Aorta (tissue), 5 donors: ENCODE results near the gene ATP6AP1. TPM values are rescaled to one million over a fixed set of nuclear protein-coding genes. Genes with fewer than 3 reads are reported as not detected.

Experiments
- ATAC-seq: fragments of 200-7000 bp; cut with Tn5 transposase; one replicate; pipeline ENCODE4 v1.9.1; 2022; ENCODE audit warnings: moderate library complexity; ENCODE audit not compliant: low FRiP score
- DNase-seq, 2 donors: peaks; one replicate each; pipeline ENCODE4 v3.0.0-alpha.2; 2020
- H3K27ac ChIP-seq, 2 donors: one replicate each; pipeline ENCODE4 v1.5.1; 2013; ENCODE audit warnings: low read length in 2 of 2, mild to moderate bottlenecking in 2 of 2, moderate library complexity in 2 of 2, control low read depth in 1 of 2, inconsistent platforms in 1 of 2, low read depth in 1 of 2
- H3K27me3 ChIP-seq, 2 donors: one replicate each; pipeline ENCODE4 v1.6.1; 2013; ENCODE audit warnings: control low read depth in 1 of 2, low read length in 1 of 2, mild to moderate bottlenecking in 1 of 2, moderate library complexity in 1 of 2; ENCODE audit not compliant: insufficient read depth in 2 of 2, control insufficient read depth in 1 of 2
- H3K36me3 ChIP-seq, 2 donors: one replicate each; pipeline ENCODE4 v1.6.1; 2013; ENCODE audit warnings: control low read depth in 1 of 2, low read length in 1 of 2, mild to moderate bottlenecking in 1 of 2; ENCODE audit not compliant: insufficient read depth in 2 of 2, control insufficient read depth in 1 of 2
- H3K4me1 ChIP-seq, 2 donors: one replicate each; pipeline ENCODE4 v1.6.1; 2013; ENCODE audit warnings: low read length in 2 of 2, control low read depth in 1 of 2, mild to moderate bottlenecking in 1 of 2, moderate library complexity in 1 of 2; ENCODE audit not compliant: insufficient read depth in 2 of 2, control insufficient read depth in 1 of 2
- H3K4me3 ChIP-seq, 2 donors: one replicate each; pipeline ENCODE4 v1.5.1; 2013; ENCODE audit warnings: low read length in 2 of 2, control low read depth in 1 of 2, mild to moderate bottlenecking in 1 of 2
- H3K9me3 ChIP-seq: one replicate; pipeline ENCODE4 v1.6.1; 2013; ENCODE audit warnings: mild to moderate bottlenecking, low read length; ENCODE audit not compliant: control insufficient read depth
- WGBS, 2 donors: extraction: QIAGEN DNeasy Blood & Tissue Kit; methylation state at CpG; one replicate each; pipeline ENCODE4 v1.1.7; 2013; 5-methylcytosine and 5-hydroxymethylcytosine counted together
- intact Hi-C, 2 donors: fragments of 100-400 bp; cut with DNase I; formaldehyde crosslinking; loops; one replicate each; pipeline versions ENCODE4 v1.14.2 to v1.15.0; 2022
- polyA plus RNA-seq, 2 donors: library from polyadenylated mRNA; stranded (reverse); fragments of 200-250 nt; gene quantifications; one replicate each; pipeline ENCODE4 v1.2.3, GENCODE V29; 2013
- total RNA-seq, 2 donors: library from RNA; stranded (reverse); fragmentation: NEBNext Ultra II Directional; extraction: Animal tissue kit (Norgen Biotek cat#: 25700); gene quantifications; one replicate each; pipeline ENCODE4 v1.2.1, GENCODE V29; 2021
- donor health status: healthy with polysubstance abuse.
- donor health status: Bipolar disorder and iron deficiency.
- donor health status: DM: no; HTN: no; CAD: no.
- donor health status: DM: no; HTN: no; CAD: no.
- donor health status: DM: yes; HTN: yes; CAD: no.

Gene ATP6AP1
- total and polyA plus RNA-seq, 4 donors: 44.1 to 77.5 (median 63.4) TPM

DNA sequence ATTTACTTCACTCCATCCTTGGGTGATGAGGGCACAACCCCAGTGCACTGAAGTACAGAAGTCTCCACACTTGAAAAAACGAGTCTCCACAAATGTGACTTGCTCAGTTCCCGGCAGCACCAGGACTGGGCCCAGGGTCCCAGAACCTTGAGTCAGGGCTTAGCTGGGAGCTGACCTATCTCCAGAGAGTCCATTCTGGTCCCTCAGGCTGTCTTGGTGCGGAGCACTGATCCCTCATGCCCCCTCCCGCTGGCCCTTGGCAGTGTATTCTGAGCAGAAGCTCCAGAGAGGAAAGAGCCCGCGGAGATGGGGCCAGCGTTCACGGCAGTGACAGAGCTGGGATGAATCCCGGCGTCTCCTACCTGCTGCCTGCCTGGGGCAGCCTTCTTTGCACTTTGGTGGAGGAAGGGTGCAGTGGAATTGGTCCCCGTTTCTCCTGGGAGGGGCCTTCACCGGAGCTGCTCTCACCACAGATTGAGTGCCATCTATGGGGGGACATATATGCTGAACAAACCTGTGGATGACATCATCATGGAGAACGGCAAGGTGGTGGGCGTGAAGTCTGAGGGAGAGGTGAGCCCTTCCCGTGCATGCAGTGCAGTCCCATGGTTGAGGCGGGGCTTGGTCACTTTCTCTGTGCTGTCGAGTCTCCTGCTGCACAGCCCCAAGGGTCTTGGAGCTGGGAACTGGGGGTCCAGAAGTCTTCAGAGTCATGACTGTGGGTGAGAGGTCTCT is 12.3 kb downstream of the ATP6AP1 start:
- intact Hi-C loops: no loop called here
- Histone ChIP-seq H3K4me3 (no peak overlapping the region), H3K4me1 (no peaks in the 10 kb centered on the region), H3K9me3 (no peaks in the 10 kb centered on the region), H3K27ac (no peak overlapping the region), H3K27me3 (no peaks in the 10 kb centered on the region), H3K36me3 (peaks cover 0 to 1% of the 10 kb centered on the region in 2 donors)
- 76 to 81% methylated on average over 17 of the region's 17 CpGs for WGBS, 2 donors
- DNase-seq (no peak), ATAC-seq (no peak)

- WGBS, 2 donors: 82 to 90% methylated on average over 11 of the region's 11 CpGs
- H3K36me3 ChIP-seq: peaks cover 0 to 1% of the 10 kb centered on the region in 2 donors
- no peaks in the 10 kb centered on the region for H3K4me1 ChIP-seq
- ATAC-seq (no peak), DNase-seq (no peak)
- no peak overlapping the region for H3K4me3 ChIP-seq
- H3K27ac ChIP-seq: no peak overlapping the region
- no peaks in the 10 kb centered on the region for H3K27me3 ChIP-seq
- intact Hi-C loops: no loop called here
- no peaks in the 10 kb centered on the region for H3K9me3 ChIP-seq
These were observed 13.1 kb downstream of the ATP6AP1 start for GRCh38 chrX:154441564-154441963.

DNA sequence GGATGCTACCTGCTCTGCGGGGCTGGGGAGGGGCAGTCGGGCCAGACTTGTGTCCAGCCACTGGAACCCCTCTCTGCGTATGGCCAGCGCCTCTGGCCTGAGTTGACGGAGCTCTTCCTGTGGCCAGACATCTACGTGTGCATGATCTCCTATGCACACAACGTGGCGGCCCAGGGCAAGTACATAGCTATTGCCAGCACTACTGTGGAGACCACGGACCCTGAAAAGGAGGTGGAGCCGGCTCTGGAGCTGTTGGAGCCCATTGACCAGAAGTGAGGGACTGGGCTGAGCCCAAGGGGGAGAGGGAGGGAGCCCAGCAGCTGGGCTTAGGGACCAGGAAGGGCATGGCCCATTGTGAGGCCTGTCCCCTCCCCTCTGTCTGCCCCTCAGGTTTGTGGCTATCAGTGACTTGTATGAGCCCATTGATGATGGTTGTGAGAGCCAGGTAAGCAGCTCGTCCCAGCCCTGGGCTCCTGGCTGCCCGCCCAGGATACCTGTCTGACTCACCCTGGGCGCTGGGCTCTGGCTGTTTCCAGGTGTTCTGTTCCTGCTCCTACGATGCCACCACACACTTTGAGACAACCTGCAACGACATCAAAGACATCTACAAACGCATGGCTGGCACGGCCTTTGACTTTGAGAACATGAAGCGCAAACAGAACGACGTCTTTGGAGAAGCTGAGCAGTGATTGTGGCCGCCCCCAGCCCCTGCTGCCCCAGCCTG is 13.7 kb downstream of the ATP6AP1 start:
- no peaks in the 10 kb centered on the region for H3K27me3 ChIP-seq
- WGBS, 2 donors: 76 to 78% methylated on average over 21 of the region's 21 CpGs
- no peaks in the 10 kb centered on the region for H3K9me3 ChIP-seq
- no peaks in the 10 kb centered on the region for H3K4me1 ChIP-seq
- peaks cover 0 to 1% of the 10 kb centered on the region in 2 donors for H3K36me3 ChIP-seq
- no peak overlapping the region for H3K4me3 ChIP-seq
- H3K27ac ChIP-seq: no peak overlapping the region
- intact Hi-C loops: no loop called here
- DNase-seq (no peak), ATAC-seq (no peak)

DNA sequence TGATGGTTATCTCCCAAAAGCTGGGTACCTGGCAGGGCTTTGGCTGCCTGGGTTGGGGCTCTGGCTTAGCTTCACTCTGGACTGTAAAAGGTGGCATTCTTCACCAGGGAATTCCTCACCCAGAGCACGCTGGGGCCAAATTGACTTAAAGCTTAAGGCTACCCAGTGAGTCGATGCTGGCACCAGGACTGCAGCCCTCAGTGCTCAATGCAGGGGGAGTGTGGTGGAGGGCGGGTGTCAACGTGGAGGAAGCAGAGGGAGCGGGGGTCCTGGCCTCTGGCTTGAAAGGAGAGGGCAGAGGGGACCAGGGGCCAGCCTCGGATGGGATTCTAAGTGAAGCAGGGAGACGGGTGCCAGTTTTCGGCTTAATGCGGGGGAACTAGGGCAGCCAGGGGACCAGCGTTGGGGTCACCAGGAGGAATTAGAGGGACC is 15.0 kb downstream of the ATP6AP1 start:
- Histone ChIP-seq H3K27ac (peak overlapping the region in 1 of 2 donors; percentile 84), H3K9me3 (no peaks in the 10 kb centered on the region), H3K4me3 (no peak overlapping the region), H3K36me3 (peaks cover 0 to 1% of the 10 kb centered on the region in 2 donors), H3K4me1 (no peaks in the 10 kb centered on the region), H3K27me3 (no peaks in the 10 kb centered on the region)
- DNase-seq: no peak
- ATAC-seq: no peak
- WGBS, 2 donors: 5 to 34% methylated on average over 10 of the region's 10 CpGs
- intact Hi-C loops: no loop called here

DNA sequence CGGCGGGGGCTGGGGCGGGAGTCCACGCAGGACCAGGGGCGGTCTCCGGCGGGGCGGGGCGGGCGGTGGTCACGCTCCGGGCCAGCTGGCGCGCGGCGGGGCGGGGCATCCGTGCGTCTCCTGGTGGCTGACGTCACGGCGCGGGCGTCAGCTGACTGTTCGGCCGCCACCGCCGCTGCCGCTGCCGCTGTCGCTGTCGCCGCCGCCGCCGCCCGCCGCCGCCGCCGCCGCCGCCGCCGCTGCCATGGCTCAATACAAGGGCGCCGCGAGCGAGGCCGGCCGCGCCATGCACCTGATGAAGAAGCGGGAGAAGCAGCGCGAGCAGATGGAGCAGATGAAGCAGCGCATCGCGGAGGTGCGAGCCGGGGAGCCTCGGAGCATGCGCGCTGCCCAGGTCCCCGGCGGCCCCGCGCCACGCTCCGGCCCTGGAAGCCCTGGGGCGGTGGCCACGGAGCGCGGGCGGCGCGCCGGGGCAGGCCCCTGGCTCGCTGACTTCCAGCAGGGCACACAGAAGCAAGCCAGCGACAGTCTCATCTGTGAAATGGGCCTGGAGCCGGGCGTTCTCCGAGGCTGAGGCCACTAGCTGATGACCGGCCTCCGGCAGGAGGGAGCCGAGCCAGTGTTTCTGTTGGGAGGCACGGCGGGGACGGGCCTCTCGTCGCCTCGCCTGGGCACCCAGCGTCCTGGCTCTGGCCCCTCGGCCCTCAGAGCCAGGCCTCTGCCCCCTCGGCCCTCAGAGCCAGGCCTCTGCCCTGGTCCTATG is 15.7 kb downstream of the ATP6AP1 start, which contains the start of gene FAM50A:
Gene FAM50A (plus strand): TSS at position 150 of the 763 bp plus-strand sequence. CDS start 95 bp downstream, at position 245.
- no peaks in the 10 kb centered on the region for H3K9me3 ChIP-seq
- intact Hi-C loops: loop anchor here in 1 of 2 donors (1.0 kb wide), 1 partner anchor 34 kb away; no protein-coding TSS in a partner anchor
- peak within 1 kb of the TSS; percentile 23 to 59 for H3K4me3 ChIP-seq
- ATAC-seq: peak; percentile 83
- peak; percentile 86 to 92 for DNase-seq
- no peaks in the 10 kb centered on the region for H3K27me3 ChIP-seq
- H3K4me1 ChIP-seq: no peaks in the 10 kb centered on the region
- H3K27ac ChIP-seq: peak within 1 kb of the TSS in 1 of 2 donors; percentile 84
- H3K36me3 ChIP-seq: peaks cover 0 to 5% of the 10 kb centered on the region in 2 donors
- 0 to 33% methylated on average over 45 to 94 of the region's 94 CpGs for WGBS, 2 donors

- H3K36me3 ChIP-seq: peaks cover 0 to 5% of the 10 kb centered on the region in 2 donors
- no peaks in the 10 kb centered on the region for H3K4me1 ChIP-seq
- no peaks in the 10 kb centered on the region for H3K27me3 ChIP-seq
- ATAC-seq (no peak), DNase-seq (no peak)
- H3K9me3 ChIP-seq: no peaks in the 10 kb centered on the region
- intact Hi-C loops: loop anchor here in 1 of 2 donors (1.0 kb wide), 1 partner anchor 34 kb away; no protein-coding TSS in a partner anchor
- WGBS, 2 donors: 31 to 47% methylated on average over 12 to 13 of the region's 13 CpGs
- no peak overlapping the region for H3K27ac ChIP-seq
- H3K4me3 ChIP-seq: peak overlapping the region in 1 of 2 donors; percentile 23
These were observed 16.3 kb downstream of the ATP6AP1 start for GRCh38 chrX:154444755-154445246.

- 93% methylated on average over 16 of the region's 16 CpGs for WGBS, 2 donors
- no peak overlapping the region for H3K4me3 ChIP-seq
- ATAC-seq: no peak
- DNase-seq: no peak
- H3K27me3 ChIP-seq: no peaks in the 10 kb centered on the region
- H3K27ac ChIP-seq: no peak overlapping the region
- H3K36me3 ChIP-seq: peaks cover 0 to 5% of the 10 kb centered on the region in 2 donors
- H3K4me1 ChIP-seq: no peaks in the 10 kb centered on the region
- intact Hi-C loops: no loop called here
- H3K9me3 ChIP-seq: no peaks in the 10 kb centered on the region
These were observed 17.3 kb downstream of the ATP6AP1 start for GRCh38 chrX:154445776-154446175.

DNA sequence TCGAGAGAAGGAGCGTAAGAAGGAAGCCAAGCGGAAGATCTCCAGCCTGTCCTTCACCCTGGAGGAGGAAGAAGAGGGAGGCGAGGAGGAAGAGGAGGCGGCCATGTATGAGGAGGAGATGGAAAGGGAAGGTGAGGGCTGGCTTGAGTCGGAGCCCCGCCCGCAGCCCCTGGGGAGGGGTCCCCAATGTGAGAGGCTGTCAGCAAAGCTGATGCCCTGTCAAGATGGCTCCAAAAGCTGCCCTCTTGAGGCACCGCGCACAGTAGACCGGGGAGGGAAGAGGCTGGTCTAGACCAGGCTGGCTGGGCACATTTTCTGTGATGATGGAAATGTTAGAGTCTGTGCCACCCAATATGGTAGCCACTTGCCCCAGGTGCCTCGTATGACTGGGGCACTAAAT is 18.0 kb downstream of the ATP6AP1 start:
- WGBS, 2 donors: 87 to 90% methylated on average over 12 of the region's 12 CpGs
- intact Hi-C loops: no loop called here
- H3K4me1 ChIP-seq: no peaks in the 10 kb centered on the region
- ATAC-seq (no peak), DNase-seq (no peak)
- H3K9me3 ChIP-seq: no peaks in the 10 kb centered on the region
- peaks cover 0 to 5% of the 10 kb centered on the region in 2 donors for H3K36me3 ChIP-seq
- H3K4me3 ChIP-seq: no peak overlapping the region
- H3K27me3 ChIP-seq: no peaks in the 10 kb centered on the region
- no peak overlapping the region for H3K27ac ChIP-seq
